Cerebellar nuclear complex (tissue), 1 donor: ENCODE measurements around the gene TNFSF8.

ENCODE experiments used
- DNase-seq, 2 experiments: peaks; one replicate each; lab custom pipeline; 2025; lab: John Stamatoyannopoulos, UW

TNFSF8 gene

DNA sequence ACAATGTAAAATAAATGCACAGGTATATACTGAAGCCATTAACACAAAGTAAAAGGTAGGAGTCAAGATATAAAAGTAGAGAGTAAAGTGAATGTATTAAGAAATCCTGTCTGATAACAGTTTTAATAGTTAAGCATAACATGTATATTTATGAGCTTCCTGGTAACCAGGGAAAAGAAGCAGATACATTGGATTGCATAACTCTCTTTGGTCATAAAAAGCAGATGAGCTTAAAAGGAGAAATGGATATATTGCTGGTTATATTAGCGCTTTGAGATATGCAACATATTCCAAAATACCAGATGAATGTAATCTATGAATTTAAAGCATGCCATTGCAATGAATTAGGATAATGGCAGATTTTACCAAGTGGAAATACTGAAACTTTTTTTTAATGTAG is 6.2 kb upstream of the TNFSF8 start:
- no peak for DNase-seq

DNA sequence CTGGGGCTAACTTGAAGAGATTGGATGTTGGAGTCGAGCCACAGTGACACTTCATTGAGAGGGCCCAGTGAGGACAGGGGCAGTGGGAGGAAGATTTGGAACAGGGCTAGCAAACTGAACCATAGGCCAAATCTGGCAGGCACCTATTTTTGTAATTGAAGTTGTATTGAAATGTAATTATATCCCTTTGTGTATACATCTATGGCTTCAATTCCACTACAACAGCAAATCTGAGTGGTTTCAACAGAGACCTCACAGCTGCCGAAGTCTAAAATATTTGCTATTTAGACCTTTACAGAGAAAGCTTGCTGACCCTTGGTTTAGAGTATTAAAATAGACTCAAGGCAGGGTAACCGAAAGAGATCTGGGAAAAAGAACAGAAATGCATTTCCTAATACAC is 4.7 kb upstream of the TNFSF8 start:
- no peak for DNase-seq

DNA sequence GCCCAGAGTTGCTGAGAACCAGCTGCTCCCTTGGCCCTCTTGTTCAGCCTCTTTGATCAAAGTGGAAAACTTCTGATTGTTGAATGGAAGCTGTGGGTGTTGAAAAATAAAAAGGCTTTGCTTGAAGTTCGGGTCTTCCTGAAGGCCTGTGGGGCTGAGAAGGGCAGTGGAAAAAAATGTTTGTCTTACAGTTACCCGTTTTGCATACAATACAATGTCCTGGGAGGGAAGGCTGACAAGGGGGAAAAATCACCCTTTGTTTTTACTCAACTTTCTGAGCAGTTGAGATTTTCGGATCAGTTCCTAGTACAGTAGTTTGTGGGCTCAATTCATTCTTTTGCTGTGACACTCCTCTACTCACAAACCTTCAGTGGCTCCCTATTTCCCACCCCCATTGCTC is 2.1 kb upstream of the TNFSF8 start:
- no peak for DNase-seq

DNA sequence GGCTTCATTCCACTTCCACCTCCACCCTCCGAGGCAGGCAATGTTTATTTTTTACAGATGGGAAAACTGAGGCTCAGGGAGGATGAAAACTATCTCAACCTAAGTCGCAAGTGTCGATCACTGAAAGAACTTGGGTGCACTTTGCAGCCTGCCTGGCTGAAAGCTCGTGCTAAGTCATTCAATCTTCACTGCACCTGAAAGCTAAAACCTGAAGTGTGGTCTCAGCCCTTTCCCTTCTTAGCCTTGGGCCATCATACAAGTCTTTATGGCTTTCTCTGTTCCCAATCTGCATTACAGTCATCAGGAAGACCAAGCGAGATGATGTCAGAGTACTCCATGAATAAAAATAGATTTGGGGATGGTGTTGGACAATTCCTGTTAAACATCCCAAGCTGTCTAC is 1.0 kb upstream of the TNFSF8 start:
- no peak for DNase-seq

DNA sequence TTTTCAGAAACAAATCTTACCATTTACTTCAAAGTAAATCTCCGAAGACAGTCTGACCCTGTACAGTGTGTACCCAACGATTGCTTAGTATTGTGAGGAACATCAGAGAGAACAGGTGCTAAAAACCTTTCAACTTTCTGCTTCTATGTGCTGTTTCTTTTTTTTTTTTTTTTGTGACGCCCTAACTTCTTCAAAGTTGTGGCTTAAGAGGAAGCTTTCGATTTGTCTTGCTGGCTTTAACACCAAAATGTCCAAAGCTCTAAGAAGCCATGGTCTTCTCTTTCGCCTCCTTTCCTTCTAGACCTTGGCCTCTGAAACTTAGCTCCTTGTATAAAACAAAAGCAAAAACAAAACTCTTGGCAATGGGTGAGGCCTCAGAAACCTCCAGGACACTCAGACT is 1.2 kb downstream of the TNFSF8 start:
- DNase-seq: no peak

DNA sequence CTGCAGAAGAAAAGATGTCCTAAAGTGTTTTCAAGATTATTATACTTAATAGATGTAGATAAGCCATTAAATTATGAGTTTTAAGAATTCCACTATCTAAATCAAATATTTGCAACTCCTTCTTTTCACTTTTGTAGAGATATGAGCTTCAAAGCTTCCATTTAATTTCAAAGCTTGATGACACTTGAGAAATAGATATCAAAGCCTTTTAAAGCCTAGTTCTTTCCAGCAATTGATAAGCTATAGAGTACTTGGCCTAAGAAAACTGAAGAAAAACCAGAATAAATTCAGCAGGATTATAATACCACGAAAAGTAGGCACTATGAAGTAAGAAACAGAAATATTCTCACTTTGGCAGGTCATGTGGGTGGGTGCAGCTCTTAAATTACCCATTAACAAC is 1.7 kb downstream of the TNFSF8 start:
- no peak for DNase-seq

DNA sequence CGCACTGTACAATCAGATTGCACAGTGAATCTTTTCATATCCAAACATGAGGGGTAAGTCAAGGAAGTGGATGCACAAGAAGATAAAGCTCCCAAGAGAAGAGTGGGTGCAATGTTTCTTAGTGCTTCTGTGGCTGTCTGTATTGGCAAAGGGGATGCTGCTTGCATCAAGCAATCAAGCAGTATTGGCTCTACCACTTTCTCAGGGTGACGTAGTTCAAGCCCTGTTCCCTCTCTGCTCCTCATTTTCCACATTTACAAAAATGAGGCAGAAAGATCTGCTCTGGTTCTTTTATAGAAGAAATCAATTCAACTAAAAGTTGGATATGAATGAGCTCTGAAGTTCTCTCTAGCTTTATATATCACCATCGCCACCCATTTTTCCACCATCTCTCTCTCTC is 2.3 kb downstream of the TNFSF8 start:
- no peak for DNase-seq

DNA sequence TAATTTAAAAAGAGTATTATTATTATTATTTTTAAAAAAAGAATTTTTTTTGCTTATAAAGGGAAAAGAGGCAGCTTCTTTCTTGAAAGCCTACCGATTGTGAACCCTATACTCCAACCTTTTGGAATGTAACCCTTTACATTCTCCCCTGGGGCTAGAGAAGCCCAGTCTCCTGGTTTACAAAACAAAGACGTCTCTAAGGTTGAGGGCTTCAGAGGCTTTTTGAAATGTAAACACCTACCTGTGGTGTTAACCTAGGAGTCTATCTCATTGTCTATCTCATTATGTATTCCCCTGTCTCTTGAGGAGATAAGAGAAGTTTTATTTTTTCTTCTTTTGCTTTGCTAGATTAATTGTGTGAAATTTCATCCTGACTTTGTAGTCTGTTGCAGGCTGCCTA is 4.7 kb downstream of the TNFSF8 start:
- DNase-seq: no peak

DNA sequence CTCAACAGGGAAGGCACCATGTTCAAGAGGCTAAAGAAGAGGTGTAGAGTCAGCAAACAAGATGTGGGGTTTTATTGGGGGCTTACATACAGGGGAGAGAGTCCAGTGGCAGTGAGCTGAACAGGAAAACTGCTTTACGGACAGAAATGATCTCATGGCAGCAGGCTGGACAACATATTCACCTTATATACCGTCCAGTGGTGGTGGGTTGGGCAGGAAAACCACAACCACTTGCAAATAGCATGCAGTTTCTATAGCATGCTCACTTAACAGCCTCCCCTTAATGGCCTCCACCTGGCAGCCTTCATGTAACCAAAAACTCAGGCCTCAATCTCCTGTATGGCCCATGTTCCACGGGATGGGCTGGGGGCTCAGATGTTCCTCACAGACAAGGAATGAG is 5.4 kb downstream of the TNFSF8 start:
- DNase-seq: no peak

DNA sequence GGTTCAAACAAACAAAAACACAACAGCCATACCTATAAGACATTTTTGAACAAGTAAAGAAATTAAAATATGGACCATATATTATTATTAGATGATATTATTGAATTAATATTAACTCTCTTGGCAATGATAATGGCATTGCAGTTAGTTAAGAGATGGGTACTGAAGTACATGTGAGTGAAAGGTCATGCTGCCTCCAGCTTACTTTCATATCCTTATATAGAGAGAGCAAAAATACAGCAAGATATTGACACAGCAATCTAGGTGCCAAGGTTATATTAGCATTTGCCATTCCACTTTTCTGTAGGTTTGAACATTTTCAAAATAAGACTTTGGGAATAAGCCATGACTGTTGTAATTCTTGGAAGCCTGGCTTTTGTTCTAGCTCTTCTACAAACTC is 6.1 kb downstream of the TNFSF8 start:
- no peak for DNase-seq

DNA sequence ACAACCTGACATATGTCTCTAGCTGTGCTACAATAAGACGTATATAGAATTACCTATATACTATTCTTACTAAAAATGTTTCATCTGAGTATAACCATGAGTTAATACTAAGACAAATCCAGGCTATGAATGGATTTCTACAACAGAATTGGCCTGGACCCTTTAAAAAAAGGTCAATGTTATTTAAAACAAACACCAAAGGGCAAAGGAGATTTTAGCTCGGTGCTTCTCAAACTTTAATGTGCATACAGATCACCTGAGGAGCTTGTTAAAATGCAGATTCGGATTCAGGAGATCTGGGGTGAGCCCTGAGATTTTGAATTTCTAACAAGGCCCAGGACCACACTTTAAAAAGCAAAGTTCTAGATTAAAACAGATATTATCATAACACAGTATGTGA is 6.5 kb downstream of the TNFSF8 start:
- no peak for DNase-seq

DNA sequence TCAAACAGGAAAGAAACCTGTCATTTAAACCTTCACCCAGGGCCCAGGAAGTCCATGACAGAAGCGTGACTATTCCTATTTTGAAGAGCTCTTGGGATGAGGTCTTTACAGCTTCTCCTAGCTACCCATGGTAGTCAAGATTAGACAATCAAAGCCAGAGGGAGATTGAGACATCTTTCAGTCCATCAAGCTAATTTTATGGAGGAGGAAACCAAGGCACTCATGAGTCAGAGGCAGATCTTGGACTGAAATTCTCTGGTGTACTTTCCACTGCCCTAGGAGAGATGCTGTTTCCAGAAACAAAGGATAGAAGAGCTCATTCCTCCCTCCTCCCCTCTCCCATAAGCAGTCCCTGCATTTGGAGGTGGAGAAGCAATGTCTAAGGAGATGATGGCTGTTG is 9.2 kb downstream of the TNFSF8 start:
- no peak for DNase-seq

DNA sequence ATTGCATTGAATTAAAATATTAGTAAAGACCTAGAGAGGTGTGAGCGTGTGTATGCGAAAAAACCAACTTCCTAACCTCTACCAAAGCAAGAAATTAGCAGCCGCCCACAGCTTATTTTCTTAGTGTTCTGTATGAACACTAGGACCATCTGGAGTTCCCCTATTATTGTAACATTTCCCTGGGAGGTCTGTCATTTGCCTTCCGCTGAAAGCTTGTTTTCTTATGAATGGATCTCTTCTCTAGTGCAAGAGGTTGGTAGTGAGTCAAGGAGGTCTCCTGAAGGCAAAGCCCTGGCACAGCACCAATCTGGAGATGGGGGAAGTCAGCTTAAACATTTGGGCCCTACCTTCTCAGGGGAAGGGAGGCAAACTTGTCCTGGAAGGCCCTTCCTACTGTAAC is 10.8 kb downstream of the TNFSF8 start:
- no peak for DNase-seq

DNA sequence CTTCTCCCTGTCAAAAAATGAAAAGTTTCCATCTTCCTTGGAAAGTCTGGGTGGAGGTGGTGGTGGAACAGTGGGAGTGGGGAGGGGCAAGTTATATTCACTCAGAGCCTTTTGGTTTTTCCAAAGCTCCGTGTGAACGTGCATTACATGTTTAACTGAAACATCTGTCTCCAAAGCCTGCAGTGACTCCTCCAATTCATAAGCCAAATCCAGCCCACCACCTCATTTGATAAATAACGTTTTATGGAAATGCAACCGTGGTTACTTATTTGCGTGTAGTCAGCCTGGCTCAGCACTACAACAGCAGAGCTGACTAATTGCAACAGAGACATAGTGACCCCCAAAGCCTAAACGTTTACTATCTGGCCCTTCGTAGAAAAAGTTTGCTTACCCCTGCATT is 13.9 kb downstream of the TNFSF8 start:
- DNase-seq: no peak

DNA sequence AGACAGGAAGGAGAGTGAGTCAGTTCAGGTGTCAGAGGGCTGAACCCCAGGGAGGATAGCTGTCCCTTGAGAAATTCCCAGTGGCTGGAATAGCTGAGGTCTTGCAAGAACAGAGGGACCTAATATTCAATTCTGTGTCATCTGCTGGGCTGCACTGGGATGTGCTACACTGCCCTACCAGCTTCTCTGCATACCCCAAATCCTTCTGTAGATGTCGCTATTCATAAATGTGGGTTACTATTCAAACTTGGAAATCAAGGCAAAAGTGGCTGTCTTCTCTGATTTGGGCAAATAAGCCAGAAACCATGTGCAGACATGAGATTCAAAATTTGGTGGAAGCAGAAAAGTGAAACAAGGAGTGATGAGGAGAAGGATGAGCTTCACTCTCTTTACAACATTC is 16.3 kb downstream of the TNFSF8 start:
- DNase-seq: no peak

DNA sequence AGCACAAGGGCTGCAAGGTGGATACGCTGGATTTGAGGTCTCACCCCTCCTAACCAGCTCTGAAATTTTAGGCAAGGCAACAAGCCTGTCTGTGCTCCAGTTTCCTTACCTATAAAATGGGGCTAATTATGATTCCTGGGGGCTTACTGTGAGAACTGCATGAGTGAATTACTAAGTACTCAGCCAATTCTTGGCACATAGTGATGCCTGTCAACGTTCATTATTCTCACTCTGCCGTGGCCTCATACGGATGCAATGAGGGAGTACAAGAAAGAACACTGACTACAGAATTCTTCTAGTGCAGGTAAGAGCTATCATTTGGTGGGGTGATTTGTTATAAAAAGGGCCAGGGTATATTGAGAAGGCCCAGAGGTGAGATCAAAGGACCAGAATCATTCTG is 16.7 kb downstream of the TNFSF8 start:
- DNase-seq: no peak

DNA sequence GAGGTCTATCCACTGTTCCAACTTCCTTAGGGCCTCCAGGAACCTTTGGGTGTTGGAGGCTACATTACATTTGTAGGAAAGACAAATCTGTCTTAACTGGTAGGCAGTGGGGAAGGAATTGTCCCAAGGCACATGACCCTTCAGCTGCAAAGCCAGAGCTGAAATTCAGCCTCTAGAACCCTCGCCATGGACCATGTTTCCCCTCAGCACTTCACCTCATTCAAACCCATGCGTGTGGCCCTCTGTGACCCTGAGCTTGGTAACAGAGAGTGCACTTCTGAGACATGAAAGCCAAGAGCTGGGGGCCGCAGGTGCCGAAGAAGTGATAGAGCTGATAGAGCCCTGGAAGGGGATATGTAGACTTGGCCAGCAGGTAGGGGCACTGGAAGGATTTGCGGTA is 17.2 kb downstream of the TNFSF8 start:
- no peak for DNase-seq

DNA sequence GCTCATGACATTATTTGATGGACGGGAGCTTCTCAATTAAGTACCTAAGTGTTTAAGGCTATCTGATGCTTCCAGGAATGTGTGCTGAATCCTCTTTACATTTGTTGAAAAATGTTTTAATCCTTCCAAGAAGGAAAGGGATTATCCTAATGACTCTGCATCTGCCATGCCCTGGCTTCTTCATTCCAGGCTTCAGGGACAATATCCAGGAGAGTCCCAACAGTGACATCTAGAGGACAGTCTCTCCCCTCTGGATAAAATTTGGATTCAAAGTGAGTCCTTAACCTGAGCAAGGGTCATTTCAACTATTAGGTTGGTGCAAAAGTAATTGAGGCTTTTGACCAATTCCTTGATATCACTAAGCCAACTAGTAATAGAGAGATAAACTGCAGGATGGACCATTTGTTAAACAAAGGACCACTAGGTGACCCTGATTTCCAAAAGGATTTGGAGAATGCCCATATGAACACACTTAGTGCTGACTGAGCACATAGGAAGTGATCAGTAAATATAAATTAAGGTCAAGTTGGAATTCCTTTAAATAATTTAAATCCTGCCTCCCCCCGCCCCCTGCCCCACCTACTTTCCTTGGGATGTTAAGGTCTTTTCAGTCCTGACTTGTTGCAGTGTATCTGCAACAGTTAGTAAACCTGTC is 19.1 kb downstream of the TNFSF8 start:
- DNase-seq: peak in 1 of 2 experiments; percentile 31

DNA sequence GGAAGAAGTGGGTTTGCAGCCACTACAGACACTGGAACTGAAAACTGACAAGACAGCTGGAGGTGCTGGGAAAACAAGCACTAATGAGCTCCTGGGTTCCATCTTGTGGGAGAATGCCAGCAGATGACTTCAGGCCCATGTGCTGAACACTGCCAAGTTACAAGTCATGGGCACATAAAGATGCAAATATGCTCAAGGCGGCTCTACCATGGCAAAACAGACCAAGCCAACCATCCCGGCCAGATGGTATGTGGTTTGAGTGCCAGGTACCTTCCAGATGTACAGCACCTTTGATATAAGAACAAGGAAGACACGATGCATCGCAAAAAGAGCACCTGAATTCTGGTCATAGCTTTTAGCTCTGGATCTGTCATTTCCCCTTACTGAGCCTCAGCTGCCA is 19.9 kb downstream of the TNFSF8 start:
- peak in 1 of 2 experiments; percentile 1 for DNase-seq

DNA sequence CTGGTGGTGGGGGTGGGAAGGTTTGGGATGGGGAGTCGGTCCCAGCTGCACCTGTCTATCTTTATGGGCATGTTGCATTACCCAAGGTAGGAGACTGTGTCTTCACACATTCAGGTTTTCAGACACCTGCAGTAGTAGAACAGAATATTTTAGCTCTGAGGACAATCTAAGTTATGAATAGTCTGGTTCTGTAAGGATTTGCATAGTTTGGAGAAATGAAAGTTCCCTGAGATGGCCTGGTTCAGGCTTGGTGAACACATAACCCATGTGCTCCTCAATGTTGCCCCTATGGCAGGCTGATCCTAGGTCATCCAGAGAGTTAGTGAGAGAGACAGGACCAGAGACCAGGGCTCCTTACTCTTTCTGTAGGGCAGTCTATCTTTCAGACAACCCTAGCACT is 20.7 kb downstream of the TNFSF8 start:
- DNase-seq: no peak

DNA sequence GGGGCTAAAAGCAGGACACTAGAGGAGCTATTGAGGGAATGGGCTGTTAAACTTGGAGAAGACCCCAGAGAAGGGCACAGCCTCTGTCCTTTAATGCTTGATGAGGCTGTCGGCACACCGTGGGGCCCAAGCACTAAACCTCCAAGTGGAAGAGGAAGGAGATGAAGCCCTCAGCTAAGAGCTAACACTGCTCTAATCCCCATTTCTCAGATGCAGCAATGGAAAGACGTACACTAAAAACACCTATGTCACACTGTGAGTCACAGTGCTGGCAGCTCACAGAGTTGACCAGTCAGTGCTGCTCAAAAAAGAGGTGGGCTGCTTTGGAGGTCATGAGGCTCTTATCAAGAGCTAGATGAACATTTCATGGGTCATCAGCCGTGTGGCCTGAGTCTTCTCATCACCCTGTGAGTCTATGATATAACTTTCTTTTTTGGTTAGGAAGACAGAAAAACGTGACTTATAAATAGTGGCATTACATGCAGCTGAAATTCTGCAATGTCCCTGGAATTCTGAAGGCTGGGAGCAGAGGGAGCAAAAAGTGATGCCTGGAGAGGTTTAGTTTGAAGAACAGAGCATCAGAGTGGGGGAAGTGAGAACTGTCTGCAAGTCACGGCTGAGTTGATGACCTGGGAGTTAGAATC is 21.5 kb downstream of the TNFSF8 start:
- DNase-seq: no peak

DNA sequence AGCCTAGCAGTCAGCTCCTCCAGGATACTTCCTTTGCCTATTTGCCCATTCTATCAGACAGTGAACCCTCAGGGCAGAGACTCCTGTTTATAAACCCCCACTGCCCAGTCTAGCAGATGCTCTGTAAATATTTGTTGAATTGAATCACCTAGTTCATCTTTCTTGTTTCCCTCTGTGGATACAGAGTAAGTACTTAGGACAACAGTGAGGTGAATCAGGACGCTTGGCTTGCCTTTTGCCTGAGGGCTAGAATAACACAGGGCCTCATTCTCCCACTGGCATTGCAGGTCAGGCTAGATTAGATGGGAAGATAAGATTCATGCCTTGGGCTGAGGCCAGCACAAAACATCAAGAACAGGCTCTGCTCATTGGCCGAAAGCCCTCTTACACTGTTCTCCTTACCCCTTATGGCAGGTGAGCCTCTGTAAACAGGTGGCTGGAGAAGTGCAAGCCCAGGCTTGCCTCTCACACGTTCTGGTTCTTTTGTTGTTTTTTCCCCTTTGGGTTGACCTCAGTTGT is 22.2 kb downstream of the TNFSF8 start:
- DNase-seq: no peak

DNA sequence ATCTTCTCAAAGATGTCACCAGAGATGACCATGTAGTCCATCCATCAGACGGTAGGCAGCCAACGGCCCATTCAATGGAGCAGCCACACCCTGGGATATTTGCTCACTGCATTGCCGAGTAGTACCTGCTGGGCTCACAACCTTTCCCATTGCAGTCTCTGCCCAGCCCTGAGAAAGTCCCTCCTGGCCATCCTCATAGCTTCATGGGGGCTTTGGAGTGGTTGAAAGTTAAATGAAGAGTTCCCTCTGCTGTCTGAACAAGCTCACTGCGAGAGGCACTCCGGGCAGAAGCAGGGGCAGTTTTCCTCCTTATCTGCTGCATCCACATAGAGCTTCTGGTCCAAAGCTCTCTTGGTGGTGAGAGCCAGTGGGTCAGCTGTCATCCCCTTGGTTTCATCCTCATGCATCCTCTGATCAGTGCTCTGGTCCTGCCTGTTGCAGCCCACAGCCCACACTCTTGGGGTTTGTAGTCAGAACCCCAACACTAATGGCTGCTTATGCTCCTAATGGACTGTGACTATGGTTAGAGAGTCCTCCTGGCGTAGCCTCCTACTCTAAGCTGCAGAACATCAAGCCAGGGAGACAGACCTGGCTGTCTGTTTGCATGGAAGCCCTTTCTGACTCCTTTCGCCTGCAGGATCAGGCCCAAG is 23.3 kb downstream of the TNFSF8 start:
- no peak for DNase-seq
